Activated naive CD4-positive, alpha-beta T cell treated with anti-CD3 and anti-CD28 coated beads, Interleukin-2, amount 50 U/mL, for 16 hours (primary cell): ENCODE data around the gene PBRM1.
"Not testable (repeated sequence)": the region's sequence is repeated elsewhere in the genome, so short reads cannot be mapped to it uniquely, and the experiment has no call there.

Experiments used
- DNase-seq: peaks from one replicate; pipeline ENCODE4 v3.0.0-alpha.2; 2020

Gene PBRM1

GRCh38 chr3:52703341-52703740, 17.6 kb upstream of the PBRM1 start:
- no peak for DNase-seq

DNA sequence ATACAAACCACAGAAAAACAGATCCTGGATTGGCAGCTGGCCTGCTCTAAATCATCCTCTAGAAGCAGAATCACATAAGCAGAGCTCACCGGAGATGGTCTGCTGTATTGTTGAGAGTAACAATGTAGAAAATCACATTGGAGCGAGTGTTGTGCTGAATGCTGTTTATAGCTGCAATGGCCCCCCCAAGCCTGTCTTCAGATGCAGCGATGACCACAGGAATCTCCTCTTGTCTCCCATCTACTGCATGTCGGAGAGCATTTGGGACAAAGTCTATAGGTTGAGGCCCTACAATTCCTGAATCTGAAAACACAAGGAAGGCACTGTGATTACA, 11.9 kb upstream of the PBRM1 start:
- no peak for DNase-seq

- no peak for DNase-seq
Measured at GRCh38 chr3:52696830-52697631, 11.3 kb upstream of the PBRM1 start.

DNA sequence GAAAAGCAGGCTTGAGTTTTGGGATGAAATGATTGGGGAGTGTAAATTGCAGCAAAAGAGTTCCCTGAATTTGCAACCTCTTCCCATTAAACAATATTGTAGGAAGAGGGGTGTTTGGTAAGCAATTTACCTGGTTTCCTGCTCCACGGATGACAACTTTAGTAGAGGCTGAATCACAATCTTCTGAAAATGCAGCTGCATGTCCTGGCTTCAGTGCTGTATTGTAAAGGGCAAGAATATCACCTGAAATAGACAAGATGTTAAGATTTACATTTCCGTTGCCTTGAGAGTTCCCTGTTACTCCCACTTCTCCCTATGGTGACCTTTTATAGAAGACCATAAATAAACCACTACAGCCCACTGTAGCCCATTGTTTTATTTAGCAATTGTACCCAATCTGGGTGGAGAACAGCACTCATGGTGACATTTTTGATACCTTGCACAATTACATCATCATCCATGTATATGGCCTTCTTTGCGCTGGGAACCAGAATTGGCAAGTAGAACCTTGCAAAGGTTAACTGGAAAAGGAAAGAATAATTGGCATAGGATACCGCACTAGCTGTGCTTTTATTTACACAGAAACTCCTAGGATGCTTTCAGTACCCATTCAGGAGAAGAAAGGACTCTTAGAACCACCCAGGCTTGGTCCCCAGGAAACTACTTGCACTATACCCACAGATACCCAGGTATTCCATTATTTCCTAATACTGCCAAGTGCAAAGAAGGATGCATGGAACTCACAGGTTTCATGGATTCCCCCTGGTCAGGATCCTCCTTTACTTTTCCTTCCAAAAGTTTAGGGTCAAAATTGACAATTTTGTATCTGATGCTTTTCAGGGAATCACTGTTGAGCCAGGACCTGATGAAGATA, 10.3 kb upstream of the PBRM1 start:
- no peak for DNase-seq

- no peak for DNase-seq
Measured at GRCh38 chr3:52694528-52695189, 8.9 kb upstream of the PBRM1 start.

DNA sequence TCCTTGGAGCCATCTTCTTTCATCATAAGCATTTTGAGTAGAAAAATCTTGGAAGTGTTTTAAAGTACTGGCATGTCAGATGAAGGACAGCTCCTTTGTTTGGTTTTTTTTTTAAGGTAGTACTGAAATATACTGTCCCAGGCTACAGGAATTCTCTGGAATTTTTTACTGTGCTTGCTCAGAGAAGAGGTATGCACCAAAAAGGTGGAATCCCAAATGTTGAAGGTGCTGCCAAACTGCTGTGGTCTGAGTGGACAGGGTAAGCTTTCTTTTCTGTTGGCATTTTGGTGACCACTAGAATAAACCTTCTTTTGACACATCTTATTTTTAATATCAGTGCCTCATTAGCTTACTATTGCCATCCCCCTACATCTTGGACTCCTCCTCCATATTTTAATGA, 7.4 kb upstream of the PBRM1 start:
- no peak for DNase-seq

GRCh38 chr3:52690560-52690959, 4.8 kb upstream of the PBRM1 start:
- DNase-seq = no peak

DNA sequence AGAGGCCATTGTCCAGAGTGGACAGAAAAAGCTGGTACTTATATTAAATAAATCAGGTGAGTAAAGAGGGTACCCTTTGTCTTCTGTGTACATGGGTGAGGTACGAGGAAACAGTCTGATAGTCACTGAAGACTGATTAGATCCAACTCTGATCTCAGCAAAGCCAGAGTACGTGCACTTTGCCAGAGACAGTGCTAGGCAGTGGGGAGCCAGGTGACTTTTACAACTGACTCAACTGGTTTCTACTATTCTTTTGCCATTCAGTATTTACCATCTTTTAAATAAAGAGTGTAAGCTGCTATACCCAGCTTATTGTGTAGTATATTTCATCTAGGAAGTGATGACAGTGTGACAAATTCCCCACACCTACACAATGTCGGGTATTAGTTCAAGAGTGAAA, 3.4 kb upstream of the PBRM1 start:
- DNase-seq = no peak

DNA sequence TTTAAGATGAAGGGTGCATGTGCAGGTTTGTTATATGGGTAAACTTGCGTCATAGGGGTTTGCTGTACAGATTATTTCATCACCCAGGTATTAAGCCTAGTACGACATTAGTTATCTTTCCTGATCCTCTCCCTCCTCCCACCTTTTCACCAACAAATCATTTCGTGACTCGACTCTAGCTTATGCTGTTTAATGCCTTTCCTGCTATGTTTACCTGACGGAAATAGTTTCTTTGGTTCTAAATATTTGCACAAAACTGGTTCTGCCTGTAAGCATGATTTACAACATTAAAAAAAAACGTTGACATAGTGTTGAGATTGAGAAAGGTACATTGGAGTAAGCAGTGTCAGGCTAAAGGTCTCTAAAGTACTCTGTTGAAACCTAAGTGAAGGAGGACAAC, 2.6 kb upstream of the PBRM1 start:
- DNase-seq = no peak

DNA sequence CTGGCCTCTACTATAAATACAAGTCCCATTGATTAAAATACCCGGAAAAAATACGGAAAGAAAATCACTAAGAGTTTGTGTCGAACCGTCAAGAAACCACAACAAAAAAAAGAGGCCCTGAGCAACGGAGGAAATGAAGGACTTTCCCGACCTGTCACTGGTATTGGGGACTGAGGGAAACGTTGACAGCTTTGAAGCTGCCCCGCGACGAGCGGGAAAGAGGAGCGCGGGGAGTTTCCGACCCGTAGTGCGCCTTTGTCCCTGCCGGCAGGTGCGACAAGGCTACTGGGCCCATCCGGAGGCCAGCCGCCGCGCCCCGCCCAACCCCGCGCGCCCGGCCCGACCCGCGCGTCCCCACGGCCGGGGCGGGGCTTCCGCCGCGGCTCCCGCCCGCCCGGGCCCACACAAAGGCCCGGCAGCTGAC, 416 bp downstream of the PBRM1 start:
- peak; percentile 78 for DNase-seq

DNA sequence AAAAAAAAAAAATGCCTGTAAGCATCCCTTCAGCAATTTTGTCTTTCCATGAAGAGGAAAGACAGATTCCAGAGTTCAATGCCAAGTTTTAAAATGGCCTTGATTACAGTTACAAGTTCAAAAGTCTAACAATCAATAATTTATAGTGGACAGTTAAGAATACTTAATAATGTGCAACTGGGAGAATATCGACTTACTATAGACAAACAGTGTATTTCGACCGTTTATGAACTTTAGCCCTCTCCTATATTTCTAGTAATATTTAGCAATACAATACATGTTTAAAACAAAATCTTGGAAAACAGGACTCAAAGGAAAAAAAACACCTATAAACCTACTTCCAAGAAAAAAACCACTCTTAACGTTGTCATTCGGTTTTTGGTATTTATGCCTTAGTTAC, 1.5 kb downstream of the PBRM1 start:
- no peak for DNase-seq

DNA sequence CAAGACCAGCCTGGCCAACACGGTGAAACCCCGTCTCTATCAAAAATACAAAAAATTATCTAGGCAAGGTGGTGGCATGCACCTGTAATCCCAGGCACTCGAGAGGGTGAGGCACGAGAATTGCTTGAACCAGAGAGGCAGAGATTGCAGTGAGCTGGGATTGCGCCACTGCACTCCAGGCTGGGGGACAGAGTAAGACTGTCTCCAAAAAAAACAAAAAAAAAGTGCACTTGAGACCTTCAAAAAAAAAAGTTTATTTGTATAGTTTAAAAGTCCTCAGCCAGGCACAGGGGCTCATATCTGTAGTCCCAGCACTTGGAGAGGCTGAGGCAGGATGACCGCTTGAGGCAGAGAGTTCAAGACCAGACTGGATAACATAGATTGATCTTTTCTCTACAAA, 2.1 kb downstream of the PBRM1 start:
- no peak for DNase-seq

GRCh38 chr3:52682016-52682415, 3.7 kb downstream of the PBRM1 start:
- DNase-seq = peak; percentile 21

DNA sequence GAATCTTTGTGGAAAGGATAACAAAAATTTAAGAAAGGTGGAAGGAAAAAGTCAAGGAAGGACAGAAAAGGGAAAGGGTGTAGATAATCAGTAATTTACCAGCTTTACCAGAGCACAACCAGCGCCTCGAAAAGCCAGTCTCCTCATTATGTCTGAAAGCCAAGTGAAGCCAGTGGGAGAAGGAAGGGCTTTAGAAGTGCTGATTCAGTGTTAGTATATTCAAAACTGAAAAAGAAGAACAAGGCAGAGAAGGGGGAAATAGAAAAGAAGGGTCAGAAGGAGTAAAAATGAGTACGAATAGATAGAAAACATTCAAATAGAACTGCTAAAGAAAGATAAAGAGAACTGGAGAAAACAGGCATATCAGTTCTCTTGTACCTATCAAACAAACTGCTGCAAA, 4.1 kb downstream of the PBRM1 start:
- no peak for DNase-seq

DNA sequence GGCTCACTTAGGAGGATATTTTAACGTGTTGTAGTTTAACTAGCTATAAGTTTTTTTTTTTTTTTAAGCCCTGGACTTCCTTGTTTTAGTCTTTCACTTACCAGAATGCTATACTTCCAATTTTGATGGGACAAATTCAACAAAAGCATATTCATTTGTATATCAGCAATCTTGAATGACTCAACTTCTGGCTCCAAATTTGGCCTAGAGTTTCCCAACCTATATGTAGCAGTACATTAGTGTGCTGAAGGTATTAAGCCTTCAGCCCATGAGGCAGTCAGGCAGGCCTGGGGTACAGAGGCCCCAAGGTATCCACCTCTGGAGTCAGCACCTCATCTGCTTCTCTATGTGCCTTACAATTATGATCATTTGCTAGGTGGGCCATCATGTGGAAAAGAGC, 5.9 kb downstream of the PBRM1 start:
- no peak for DNase-seq

DNA sequence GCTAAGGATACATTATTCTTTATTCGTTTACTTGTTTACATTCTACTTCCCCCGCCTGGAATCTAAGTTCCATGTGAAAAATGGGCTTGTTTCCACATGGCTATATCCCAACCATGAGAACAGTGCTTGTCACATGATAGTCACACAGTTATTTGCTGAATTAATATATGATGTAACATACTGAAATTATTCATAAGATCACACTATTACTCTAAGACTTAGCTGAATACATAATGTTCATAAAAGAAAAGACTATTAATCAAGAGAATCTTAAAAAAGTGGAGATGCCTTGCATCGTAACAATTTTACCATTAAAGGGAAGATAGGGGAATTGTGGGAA, 6.5 kb downstream of the PBRM1 start:
- DNase-seq = no peak

DNA sequence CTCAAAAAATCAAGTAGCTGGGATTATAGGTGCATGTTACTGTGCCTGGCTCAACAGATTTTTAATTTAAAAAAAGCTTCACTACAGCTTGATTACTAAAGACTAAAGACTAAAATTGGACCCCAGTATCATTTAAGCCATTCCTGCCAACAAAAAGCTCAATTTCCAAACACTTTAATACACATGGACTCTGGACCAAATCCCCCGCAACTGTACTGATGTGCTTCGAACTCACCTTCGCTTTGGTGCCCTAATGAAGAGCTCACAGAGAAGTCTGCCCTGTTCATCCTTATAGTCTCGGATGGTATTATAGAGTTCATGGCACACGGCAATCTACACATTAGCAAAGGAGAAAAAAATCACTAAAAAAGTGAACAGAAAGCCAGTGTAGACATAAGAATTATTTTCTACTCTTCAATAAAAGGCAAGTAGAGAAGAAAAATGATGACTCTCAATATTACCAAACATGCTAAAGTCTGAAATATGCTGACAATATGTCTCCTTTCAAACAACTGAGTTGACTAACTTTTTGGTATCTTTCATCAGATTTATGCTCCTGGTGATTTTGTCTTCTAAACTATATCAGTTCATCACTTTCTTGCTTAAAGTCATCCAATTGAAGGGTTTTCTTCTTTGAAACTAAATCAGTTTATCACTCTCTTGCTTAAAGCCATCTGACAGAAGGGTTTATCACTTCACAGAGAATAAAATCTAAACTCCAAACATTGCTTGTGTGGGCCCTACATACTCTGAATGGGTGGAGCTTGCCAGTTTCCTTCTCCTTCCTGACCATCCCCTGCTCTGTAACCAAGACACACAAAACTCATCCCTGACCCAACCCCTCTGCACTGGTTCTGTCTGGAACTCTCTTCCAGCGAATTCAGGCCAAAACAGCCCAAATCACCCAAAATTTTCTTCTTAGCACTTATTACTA, 7.2 kb downstream of the PBRM1 start:
- DNase-seq = no peak

GRCh38 chr3:52676201-52676600, 9.5 kb downstream of the PBRM1 start:
- not testable (repeated sequence) for DNase-seq

GRCh38 chr3:52671676-52672075, 14.0 kb downstream of the PBRM1 start:
- no peak for DNase-seq

DNA sequence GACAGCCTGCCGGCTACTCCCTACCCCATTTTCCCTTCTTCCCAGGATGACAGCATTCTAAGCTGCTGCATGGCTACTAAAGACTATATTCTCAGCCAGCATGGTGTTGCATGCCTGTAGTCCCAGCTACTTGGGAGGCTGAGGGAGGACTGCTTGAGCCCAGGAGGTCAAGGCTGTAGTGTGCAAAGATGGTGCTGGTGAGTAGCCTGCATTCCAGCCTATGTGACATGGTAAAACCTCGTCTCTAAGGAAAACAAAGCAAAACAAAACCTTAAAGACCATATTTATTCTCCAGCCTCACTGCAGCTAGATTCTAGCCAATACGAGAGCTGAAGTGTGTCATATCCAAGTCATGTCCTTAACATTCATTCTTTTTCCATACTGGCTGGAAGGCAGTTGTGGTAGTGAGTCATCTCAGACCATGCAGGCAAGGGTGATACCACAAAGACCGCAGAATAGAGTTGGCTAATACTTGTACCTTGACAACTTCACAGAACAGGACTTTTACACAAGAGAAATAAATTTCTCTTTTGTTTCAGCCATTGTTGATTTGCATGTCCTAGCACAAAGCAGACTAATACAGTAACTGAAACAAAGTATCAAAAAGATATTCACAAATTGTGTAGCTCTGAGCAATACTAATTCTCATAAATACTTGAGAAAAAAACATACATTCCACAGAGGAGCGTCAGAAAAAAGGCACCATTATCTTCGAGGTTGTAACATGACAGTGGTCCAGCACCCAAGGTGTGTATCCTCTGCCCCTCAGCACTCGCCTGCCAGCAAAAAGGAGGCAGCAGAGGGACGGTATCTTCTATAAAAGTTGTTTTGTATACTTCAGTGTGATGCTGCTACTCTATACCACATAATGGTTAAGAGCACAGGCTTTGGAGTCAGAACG, 14.8 kb downstream of the PBRM1 start:
- DNase-seq = no peak

DNA sequence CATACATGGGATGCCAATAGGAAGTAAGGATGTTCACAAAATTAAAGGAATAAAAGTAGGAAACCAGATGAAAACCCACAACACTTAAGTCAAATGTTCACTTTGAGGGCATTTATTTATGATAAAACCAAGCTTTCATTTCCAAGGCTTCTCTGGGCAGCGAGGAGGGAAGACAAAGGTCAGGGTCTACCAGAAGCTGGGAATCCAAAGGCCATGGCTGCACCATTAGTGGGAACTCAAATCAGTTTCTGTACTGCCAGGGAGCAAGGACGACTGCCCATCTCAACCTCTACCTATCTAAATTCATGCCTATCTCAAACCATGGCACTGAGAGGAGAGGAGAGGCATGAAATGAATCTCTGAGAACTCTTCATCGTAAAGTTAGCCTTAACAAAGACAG, 22.6 kb downstream of the PBRM1 start:
- no peak for DNase-seq

- DNase-seq = no peak
Measured at GRCh38 chr3:52660046-52660445, 25.7 kb downstream of the PBRM1 start.
